B cell (primary cell): ENCODE data around the gene DSG3.

Experiments
- EZH2 ChIP-seq: IDR thresholded peaks from 2 replicates; pipeline ENCODE4 v1.6.1; 2012; ENCODE audit warnings: borderline replicate concordance, low read depth, mild to moderate bottlenecking, moderate library complexity, low read length; ENCODE audit not compliant: insufficient read depth, poor library complexity, severe bottlenecking
- TF ChIP-seq, protein P1 (sequence below): fragments of 200-600 bp; IDR thresholded peaks from one replicate; pipeline ENCODE4 v1.8.0; 2022; ENCODE audit warnings: antibody characterized with exemption, mild to moderate bottlenecking

DNA sequence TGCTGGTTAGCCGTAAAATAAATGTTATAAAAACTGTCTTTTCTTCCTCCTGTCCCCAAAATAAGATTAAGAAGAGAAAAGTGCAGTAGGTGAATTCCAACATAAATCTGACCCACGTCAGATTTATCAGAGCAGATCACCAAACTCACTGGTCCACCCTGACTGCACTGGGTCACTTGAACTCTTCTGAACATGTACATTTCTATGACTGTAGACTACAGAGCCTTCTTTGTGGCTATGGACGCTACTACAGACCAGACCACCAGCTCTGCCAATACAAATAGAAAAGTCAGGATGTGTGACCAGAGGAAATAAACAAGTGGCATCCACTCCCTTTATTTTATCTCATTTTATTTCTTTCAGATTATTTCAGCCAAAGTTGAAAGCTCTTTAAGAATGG is 62.0 kb downstream of the DSG3 start:
- TF ChIP-seq, protein P1, sequence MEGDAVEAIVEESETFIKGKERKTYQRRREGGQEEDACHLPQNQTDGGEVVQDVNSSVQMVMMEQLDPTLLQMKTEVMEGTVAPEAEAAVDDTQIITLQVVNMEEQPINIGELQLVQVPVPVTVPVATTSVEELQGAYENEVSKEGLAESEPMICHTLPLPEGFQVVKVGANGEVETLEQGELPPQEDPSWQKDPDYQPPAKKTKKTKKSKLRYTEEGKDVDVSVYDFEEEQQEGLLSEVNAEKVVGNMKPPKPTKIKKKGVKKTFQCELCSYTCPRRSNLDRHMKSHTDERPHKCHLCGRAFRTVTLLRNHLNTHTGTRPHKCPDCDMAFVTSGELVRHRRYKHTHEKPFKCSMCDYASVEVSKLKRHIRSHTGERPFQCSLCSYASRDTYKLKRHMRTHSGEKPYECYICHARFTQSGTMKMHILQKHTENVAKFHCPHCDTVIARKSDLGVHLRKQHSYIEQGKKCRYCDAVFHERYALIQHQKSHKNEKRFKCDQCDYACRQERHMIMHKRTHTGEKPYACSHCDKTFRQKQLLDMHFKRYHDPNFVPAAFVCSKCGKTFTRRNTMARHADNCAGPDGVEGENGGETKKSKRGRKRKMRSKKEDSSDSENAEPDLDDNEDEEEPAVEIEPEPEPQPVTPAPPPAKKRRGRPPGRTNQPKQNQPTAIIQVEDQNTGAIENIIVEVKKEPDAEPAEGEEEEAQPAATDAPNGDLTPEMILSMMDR = no peak
- no peak for TF ChIP-seq EZH2
